ENCODE results near the gene LSM2. TPM values are rescaled to one million over a fixed set of nuclear protein-coding genes. Genes with fewer than 3 reads are reported as not detected.
A peak's percentile ranks its signal among the peaks of the same experiment; 100 is the strongest.

The LSM2 gene
- total and polyA plus RNA-seq, 9 of the 15 experiments (the other 6 are each of a cell fraction or from before 2014, with no cell fraction given) = 154 to 407 (median 223) TPM

- TF ChIP-seq, protein P1, sequence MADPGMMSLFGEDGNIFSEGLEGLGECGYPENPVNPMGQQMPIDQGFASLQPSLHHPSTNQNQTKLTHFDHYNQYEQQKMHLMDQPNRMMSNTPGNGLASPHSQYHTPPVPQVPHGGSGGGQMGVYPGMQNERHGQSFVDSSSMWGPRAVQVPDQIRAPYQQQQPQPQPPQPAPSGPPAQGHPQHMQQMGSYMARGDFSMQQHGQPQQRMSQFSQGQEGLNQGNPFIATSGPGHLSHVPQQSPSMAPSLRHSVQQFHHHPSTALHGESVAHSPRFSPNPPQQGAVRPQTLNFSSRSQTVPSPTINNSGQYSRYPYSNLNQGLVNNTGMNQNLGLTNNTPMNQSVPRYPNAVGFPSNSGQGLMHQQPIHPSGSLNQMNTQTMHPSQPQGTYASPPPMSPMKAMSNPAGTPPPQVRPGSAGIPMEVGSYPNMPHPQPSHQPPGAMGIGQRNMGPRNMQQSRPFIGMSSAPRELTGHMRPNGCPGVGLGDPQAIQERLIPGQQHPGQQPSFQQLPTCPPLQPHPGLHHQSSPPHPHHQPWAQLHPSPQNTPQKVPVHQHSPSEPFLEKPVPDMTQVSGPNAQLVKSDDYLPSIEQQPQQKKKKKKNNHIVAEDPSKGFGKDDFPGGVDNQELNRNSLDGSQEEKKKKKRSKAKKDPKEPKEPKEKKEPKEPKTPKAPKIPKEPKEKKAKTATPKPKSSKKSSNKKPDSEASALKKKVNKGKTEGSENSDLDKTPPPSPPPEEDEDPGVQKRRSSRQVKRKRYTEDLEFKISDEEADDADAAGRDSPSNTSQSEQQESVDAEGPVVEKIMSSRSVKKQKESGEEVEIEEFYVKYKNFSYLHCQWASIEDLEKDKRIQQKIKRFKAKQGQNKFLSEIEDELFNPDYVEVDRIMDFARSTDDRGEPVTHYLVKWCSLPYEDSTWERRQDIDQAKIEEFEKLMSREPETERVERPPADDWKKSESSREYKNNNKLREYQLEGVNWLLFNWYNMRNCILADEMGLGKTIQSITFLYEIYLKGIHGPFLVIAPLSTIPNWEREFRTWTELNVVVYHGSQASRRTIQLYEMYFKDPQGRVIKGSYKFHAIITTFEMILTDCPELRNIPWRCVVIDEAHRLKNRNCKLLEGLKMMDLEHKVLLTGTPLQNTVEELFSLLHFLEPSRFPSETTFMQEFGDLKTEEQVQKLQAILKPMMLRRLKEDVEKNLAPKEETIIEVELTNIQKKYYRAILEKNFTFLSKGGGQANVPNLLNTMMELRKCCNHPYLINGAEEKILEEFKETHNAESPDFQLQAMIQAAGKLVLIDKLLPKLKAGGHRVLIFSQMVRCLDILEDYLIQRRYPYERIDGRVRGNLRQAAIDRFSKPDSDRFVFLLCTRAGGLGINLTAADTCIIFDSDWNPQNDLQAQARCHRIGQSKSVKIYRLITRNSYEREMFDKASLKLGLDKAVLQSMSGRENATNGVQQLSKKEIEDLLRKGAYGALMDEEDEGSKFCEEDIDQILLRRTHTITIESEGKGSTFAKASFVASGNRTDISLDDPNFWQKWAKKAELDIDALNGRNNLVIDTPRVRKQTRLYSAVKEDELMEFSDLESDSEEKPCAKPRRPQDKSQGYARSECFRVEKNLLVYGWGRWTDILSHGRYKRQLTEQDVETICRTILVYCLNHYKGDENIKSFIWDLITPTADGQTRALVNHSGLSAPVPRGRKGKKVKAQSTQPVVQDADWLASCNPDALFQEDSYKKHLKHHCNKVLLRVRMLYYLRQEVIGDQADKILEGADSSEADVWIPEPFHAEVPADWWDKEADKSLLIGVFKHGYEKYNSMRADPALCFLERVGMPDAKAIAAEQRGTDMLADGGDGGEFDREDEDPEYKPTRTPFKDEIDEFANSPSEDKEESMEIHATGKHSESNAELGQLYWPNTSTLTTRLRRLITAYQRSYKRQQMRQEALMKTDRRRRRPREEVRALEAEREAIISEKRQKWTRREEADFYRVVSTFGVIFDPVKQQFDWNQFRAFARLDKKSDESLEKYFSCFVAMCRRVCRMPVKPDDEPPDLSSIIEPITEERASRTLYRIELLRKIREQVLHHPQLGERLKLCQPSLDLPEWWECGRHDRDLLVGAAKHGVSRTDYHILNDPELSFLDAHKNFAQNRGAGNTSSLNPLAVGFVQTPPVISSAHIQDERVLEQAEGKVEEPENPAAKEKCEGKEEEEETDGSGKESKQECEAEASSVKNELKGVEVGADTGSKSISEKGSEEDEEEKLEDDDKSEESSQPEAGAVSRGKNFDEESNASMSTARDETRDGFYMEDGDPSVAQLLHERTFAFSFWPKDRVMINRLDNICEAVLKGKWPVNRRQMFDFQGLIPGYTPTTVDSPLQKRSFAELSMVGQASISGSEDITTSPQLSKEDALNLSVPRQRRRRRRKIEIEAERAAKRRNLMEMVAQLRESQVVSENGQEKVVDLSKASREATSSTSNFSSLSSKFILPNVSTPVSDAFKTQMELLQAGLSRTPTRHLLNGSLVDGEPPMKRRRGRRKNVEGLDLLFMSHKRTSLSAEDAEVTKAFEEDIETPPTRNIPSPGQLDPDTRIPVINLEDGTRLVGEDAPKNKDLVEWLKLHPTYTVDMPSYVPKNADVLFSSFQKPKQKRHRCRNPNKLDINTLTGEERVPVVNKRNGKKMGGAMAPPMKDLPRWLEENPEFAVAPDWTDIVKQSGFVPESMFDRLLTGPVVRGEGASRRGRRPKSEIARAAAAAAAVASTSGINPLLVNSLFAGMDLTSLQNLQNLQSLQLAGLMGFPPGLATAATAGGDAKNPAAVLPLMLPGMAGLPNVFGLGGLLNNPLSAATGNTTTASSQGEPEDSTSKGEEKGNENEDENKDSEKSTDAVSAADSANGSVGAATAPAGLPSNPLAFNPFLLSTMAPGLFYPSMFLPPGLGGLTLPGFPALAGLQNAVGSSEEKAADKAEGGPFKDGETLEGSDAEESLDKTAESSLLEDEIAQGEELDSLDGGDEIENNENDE (IDR thresholded peaks at IDR 0.05; ENCODE audit: low read depth, low read length) = peak; percentile 68
- TF ChIP-seq BMI1 (IDR thresholded peaks at IDR 0.05; ENCODE audit: low read length) (no peak), ZNF583 (CRISPR knock-in tag; IDR thresholded peaks at IDR 0.05) (peak; percentile 93), MAZ (CRISPR knock-in tag; conservative IDR thresholded peaks at IDR 0.05 in 1 of 2, IDR thresholded peaks at IDR 0.05 in 1 of 2) (peak; percentile 81 to 92), ETV5 (CRISPR knock-in tag; IDR thresholded peaks at IDR 0.05; ENCODE audit: low read depth) (peak; percentile 87; the same call in 1 of the 2 replicates), CTCF (IDR thresholded peaks at IDR 0.05 in 2 of 3, conservative IDR thresholded peaks at IDR 0.05 in 1 of 3; ENCODE audit: insufficient read depth in 2 of 3, low read depth in 1 of 3, low read length in 3 of 3) (peak in 2 of 3 experiments; percentile 19 to 20; a peak in 1 of 6 replicates), SP2 (IDR thresholded peaks at IDR 0.05; ENCODE audit: extremely low read depth, low read depth, low read length, poor library complexity, severe bottlenecking) (no peak), IRF1 (CRISPR knock-in tag; IDR thresholded peaks at IDR 0.05; ENCODE audit: borderline replicate concordance) (0 out of 2 replicates have a peak, but pooled peaks have one; percentile 88), ZBTB12 (CRISPR knock-in tag; IDR thresholded peaks at IDR 0.05) (peak; percentile 62; the same call in 1 of the 2 replicates), CREBBP (IDR thresholded peaks at IDR 0.05; ENCODE audit: low read depth, low read length) (no peak)
Measured at GRCh38 chr6:31834367-31835250, 27.8 kb upstream of the LSM2 start (continued).
